WTC11 (cell line): ENCODE results near the gene SDE2. TPM values are rescaled to one million over a fixed set of nuclear protein-coding genes. Genes with fewer than 3 reads are reported as not detected.

Experiments used
- ATAC-seq: fragments of 200-7000 bp; cut with Tn5 transposase; 2 replicates; pipeline ENCODE4 v1.10.0; 2021; ENCODE audit warnings: mild to moderate bottlenecking, moderate library complexity
- CTCF ChIA-PET: fragments of 300-600 bp; sonication (Branson Sonifier 250); formaldehyde crosslinking; loops from one replicate; lab custom pipeline; 2021; ENCODE audit warnings: antibody characterized with exemption; lab: Charles Lee
- POLR2A ChIA-PET: fragments of 350-600 bp; sonication (Branson Sonifier 250); formaldehyde crosslinking; loops from one replicate; lab custom pipeline; 2021; ENCODE audit warnings: antibody characterized with exemption; lab: Charles Lee
- DNase-seq: peaks from one replicate; pipeline ENCODE4 v3.0.0; 2021; ENCODE audit warnings: low spot score
- H3K27ac Mint-ChIP-seq: 2 replicates; pipeline ENCODE4 v1.8.0; 2021; ENCODE audit warnings: mixed read lengths
- H3K27me3 Mint-ChIP-seq: 2 replicates; pipeline ENCODE4 v1.8.0; 2021; ENCODE audit warnings: low read depth, mild to moderate bottlenecking, moderate library complexity, mixed read lengths
- H3K36me3 Mint-ChIP-seq: 2 replicates; pipeline ENCODE4 v1.8.0; 2021; ENCODE audit warnings: mixed read lengths
- H3K4me1 Mint-ChIP-seq: 2 replicates; pipeline ENCODE4 v1.8.0; 2022; ENCODE audit warnings: mixed read lengths
- H3K4me3 Mint-ChIP-seq: 2 replicates; pipeline ENCODE4 v1.8.0; 2021; ENCODE audit warnings: mild to moderate bottlenecking, moderate library complexity, mixed read lengths
- H3K9me3 Mint-ChIP-seq: 2 replicates; pipeline ENCODE4 v1.8.0; 2021; ENCODE audit warnings: mixed read lengths
- ARID4B ChIP-seq: sonication (generic); formaldehyde crosslinking; IDR thresholded peaks from 2 replicates; pipeline ENCODE4 v1.8.0; 2023; ENCODE audit warnings: missing genetic modification reagents, mild to moderate bottlenecking, borderline replicate concordance
- CREB1 ChIP-seq: sonication (generic); formaldehyde crosslinking; IDR thresholded peaks from 2 replicates; pipeline ENCODE4 v1.8.0; 2023; ENCODE audit warnings: mild to moderate bottlenecking, missing genetic modification reagents
- FOXJ3 ChIP-seq: sonication (generic); formaldehyde crosslinking; IDR thresholded peaks from 2 replicates; pipeline ENCODE4 v1.9.0; 2021; ENCODE audit warnings: missing genetic modification reagents, mild to moderate bottlenecking, borderline replicate concordance
- FOXK1 ChIP-seq: sonication (generic); formaldehyde crosslinking; IDR thresholded peaks from 2 replicates; pipeline ENCODE4 v1.8.0; 2022; ENCODE audit warnings: mild to moderate bottlenecking, moderate library complexity, missing genetic modification reagents
- FOXP4 ChIP-seq: sonication (generic); formaldehyde crosslinking; IDR thresholded peaks from 2 replicates; pipeline ENCODE4 v1.8.0; 2022; ENCODE audit warnings: mild to moderate bottlenecking, missing genetic modification reagents
- HMGXB4 ChIP-seq: sonication (generic); formaldehyde crosslinking; IDR thresholded peaks from 2 replicates; pipeline ENCODE4 v1.8.1; 2023; ENCODE audit warnings: mild to moderate bottlenecking, moderate library complexity, missing genetic modification reagents
- NR2C2 ChIP-seq: sonication (generic); formaldehyde crosslinking; IDR thresholded peaks from 2 replicates; pipeline ENCODE4 v1.8.0; 2022; ENCODE audit warnings: mild to moderate bottlenecking, missing genetic modification reagents
- SMAD4 ChIP-seq: sonication (generic); formaldehyde crosslinking; IDR thresholded peaks from 2 replicates; pipeline ENCODE4 v1.8.0; 2022; ENCODE audit warnings: mild to moderate bottlenecking, missing genetic modification reagents
- SOX15 ChIP-seq: fragments of 250-450 bp; sonication (Bioruptor Pico); IDR thresholded peaks from 2 replicates; pipeline ENCODE4 v1.9.0; 2021; ENCODE audit warnings: mild to moderate bottlenecking
- ZNF219 ChIP-seq: sonication (generic); formaldehyde crosslinking; IDR thresholded peaks from 2 replicates; pipeline ENCODE4 v1.8.0; 2023; ENCODE audit warnings: missing genetic modification reagents, mild to moderate bottlenecking, borderline replicate concordance
- ZNF232 ChIP-seq: sonication (generic); formaldehyde crosslinking; IDR thresholded peaks from 2 replicates; pipeline ENCODE4 v1.8.0; 2022; ENCODE audit warnings: mild to moderate bottlenecking, missing genetic modification reagents
- ZNF416 ChIP-seq: fragments of 250-450 bp; sonication (Bioruptor Pico); IDR thresholded peaks from 2 replicates; pipeline ENCODE4 v1.9.0; 2021; ENCODE audit warnings: mild to moderate bottlenecking, inconsistent platforms
- ZNF423 ChIP-seq: fragments of 250-450 bp; sonication (Bioruptor Pico); IDR thresholded peaks from 2 replicates; pipeline ENCODE4 v2.1.2; 2022; ENCODE audit warnings: mild to moderate bottlenecking, moderate library complexity
- ZNF425 ChIP-seq: fragments of 250-450 bp; sonication (Bioruptor Pico); conservative IDR thresholded peaks from 2 replicates; pipeline ENCODE4 v1.9.0; 2021; ENCODE audit warnings: mild to moderate bottlenecking
- total RNA-seq: library from RNA; stranded (reverse); gene quantifications from 3 replicates; pipeline ENCODE4 v1.2.3, GENCODE V29; 2021
- TF ChIP-seq, protein P1 (sequence below): sonication (generic); formaldehyde crosslinking; IDR thresholded peaks from 2 replicates; pipeline ENCODE4 v1.8.1; 2022; ENCODE audit warnings: low read depth, mild to moderate bottlenecking, moderate library complexity, missing genetic modification reagents, borderline replicate concordance
- TF ChIP-seq, protein P2 (sequence below): sonication (generic); formaldehyde crosslinking; IDR thresholded peaks from 2 replicates; pipeline ENCODE4 v1.8.1; 2022; ENCODE audit warnings: missing genetic modification reagents, borderline replicate concordance
- TF ChIP-seq, protein P3 (sequence below): sonication (generic); formaldehyde crosslinking; IDR thresholded peaks from 2 replicates; pipeline ENCODE4 v1.8.1; 2023; ENCODE audit warnings: mild to moderate bottlenecking, missing genetic modification reagents, moderate library complexity
- TF ChIP-seq, protein P4 (sequence below): sonication (generic); formaldehyde crosslinking; IDR thresholded peaks from 2 replicates; pipeline ENCODE4 v1.8.1; 2023; ENCODE audit warnings: mild to moderate bottlenecking, missing genetic modification reagents, moderate library complexity

SDE2 gene
- total RNA-seq, 1 experiment from 2014 or later: 17.2 TPM

GRCh38 chr1:226046240-226046639 is 47.1 kb upstream of the SDE2 start:
- H3K36me3 Mint-ChIP-seq: 0 out of 2 replicates have a peak, but pooled peaks cover 3% of the 10 kb centered on the region
- peaks cover 11% of the 10 kb centered on the region for H3K9me3 Mint-ChIP-seq
- H3K27ac Mint-ChIP-seq: no peak overlapping the region
- DNase-seq: no peak
- TF ChIP-seq HMGXB4: no peak
- TF ChIP-seq, protein P1, sequence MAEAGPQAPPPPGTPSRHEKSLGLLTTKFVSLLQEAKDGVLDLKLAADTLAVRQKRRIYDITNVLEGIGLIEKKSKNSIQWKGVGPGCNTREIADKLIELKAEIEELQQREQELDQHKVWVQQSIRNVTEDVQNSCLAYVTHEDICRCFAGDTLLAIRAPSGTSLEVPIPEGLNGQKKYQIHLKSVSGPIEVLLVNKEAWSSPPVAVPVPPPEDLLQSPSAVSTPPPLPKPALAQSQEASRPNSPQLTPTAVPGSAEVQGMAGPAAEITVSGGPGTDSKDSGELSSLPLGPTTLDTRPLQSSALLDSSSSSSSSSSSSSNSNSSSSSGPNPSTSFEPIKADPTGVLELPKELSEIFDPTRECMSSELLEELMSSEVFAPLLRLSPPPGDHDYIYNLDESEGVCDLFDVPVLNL (CRISPR knock-in tag): no peak
- no peak for TF ChIP-seq FOXK1
- TF ChIP-seq FOXP4 (CRISPR knock-in tag): no peak
- H3K27me3 Mint-ChIP-seq: no peaks in the 10 kb centered on the region; the same call in 1 of the 2 replicates
- ATAC-seq: no peak
- ChIA-PET POLR2A (no interaction called here), CTCF (no interaction called here)
- H3K4me3 Mint-ChIP-seq: no peak overlapping the region
- H3K4me1 Mint-ChIP-seq: peaks cover 7% of the 10 kb centered on the region; the same call in 1 of the 2 replicates

GRCh38 chr1:226044514-226045101 is 45.5 kb upstream of the SDE2 start:
- Mint-ChIP-seq H3K27me3 (no peaks in the 10 kb centered on the region; the same call in 1 of the 2 replicates), H3K36me3 (0 out of 2 replicates have a peak, but pooled peaks cover 3% of the 10 kb centered on the region), H3K27ac (no peak overlapping the region), H3K4me1 (peaks cover 7% of the 10 kb centered on the region; the same call in 1 of the 2 replicates), H3K9me3 (peaks cover 11% of the 10 kb centered on the region), H3K4me3 (no peak overlapping the region)
- POLR2A ChIA-PET: no interaction called here
- ATAC-seq (no peak), DNase-seq (no peak)
- CTCF ChIA-PET: no interaction called here
- TF ChIP-seq, protein P2, sequence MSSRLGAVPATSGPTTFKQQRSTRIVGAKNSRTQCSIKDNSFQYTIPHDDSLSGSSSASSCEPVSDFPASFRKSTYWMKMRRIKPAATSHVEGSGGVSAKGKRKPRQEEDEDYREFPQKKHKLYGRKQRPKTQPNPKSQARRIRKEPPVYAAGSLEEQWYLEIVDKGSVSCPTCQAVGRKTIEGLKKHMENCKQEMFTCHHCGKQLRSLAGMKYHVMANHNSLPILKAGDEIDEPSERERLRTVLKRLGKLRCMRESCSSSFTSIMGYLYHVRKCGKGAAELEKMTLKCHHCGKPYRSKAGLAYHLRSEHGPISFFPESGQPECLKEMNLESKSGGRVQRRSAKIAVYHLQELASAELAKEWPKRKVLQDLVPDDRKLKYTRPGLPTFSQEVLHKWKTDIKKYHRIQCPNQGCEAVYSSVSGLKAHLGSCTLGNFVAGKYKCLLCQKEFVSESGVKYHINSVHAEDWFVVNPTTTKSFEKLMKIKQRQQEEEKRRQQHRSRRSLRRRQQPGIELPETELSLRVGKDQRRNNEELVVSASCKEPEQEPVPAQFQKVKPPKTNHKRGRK (CRISPR knock-in tag): no peak
- TF ChIP-seq ZNF425 (no peak), SOX15 (no peak), ARID4B (CRISPR knock-in tag) (no peak), FOXJ3 (no peak), ZNF232 (CRISPR knock-in tag) (no peak), NR2C2 (CRISPR knock-in tag) (no peak), SMAD4 (no peak), ZNF416 (no peak), CREB1 (CRISPR knock-in tag) (no peak), ZNF219 (CRISPR knock-in tag) (no peak), ZNF423 (CRISPR knock-in tag) (no peak)
- TF ChIP-seq, protein P3, sequence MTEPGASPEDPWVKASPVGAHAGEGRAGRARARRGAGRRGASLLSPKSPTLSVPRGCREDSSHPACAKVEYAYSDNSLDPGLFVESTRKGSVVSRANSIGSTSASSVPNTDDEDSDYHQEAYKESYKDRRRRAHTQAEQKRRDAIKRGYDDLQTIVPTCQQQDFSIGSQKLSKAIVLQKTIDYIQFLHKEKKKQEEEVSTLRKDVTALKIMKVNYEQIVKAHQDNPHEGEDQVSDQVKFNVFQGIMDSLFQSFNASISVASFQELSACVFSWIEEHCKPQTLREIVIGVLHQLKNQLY (CRISPR knock-in tag): no peak
- TF ChIP-seq, protein P4, sequence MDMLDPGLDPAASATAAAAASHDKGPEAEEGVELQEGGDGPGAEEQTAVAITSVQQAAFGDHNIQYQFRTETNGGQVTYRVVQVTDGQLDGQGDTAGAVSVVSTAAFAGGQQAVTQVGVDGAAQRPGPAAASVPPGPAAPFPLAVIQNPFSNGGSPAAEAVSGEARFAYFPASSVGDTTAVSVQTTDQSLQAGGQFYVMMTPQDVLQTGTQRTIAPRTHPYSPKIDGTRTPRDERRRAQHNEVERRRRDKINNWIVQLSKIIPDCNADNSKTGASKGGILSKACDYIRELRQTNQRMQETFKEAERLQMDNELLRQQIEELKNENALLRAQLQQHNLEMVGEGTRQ: no peak
